Stomach (tissue), 9 donors: ENCODE data around the gene DRG2. TPM values are rescaled to one million over a fixed set of nuclear protein-coding genes. Genes with fewer than 3 reads are reported as not detected.

ENCODE experiments used
- DNase-seq, 2 donors: peaks; one replicate each; pipeline versions ENCODE4 v3.0.0 to v3.0.0-alpha.2; 2013 to 2019
- H3K27ac ChIP-seq, 5 donors: fragments of 200-600 bp in 4 of 5; sonication (generic) in 4 of 5; one replicate each; pipeline ENCODE4 v1.5.1; 2013 to 2019; ENCODE audit warnings: mild to moderate bottlenecking in 1 of 5, moderate library complexity in 1 of 5
- H3K27me3 ChIP-seq, 3 donors: fragments of 200-600 bp; sonication (generic); one replicate each; pipeline ENCODE4 v1.5.1; 2017 to 2019; ENCODE audit warnings: mixed run types in 1 of 3
- H3K36me3 ChIP-seq, 4 donors: fragments of 200-600 bp; sonication (generic); 1 replicate in 3 of 4; 2 replicates in 1 of 4; pipeline ENCODE4 v1.5.1; 2016 to 2019
- H3K4me1 ChIP-seq, 4 donors: fragments of 200-600 bp; sonication (generic); one replicate each; pipeline ENCODE4 v1.5.1; 2016 to 2019
- H3K4me3 ChIP-seq, 4 donors: fragments of 200-600 bp; sonication (generic) in 3 of 4; one replicate each; pipeline ENCODE4 v1.5.1; 2016 to 2019; ENCODE audit warnings: mild to moderate bottlenecking in 1 of 4
- H3K9me3 ChIP-seq, 4 donors: fragments of 200-600 bp; sonication (generic); one replicate each; pipeline ENCODE4 v1.5.1; 2016 to 2019
- EP300 ChIP-seq: sonication (generic); formaldehyde crosslinking; IDR thresholded peaks from one replicate; pipeline ENCODE4 v1.6.1; 2017; ENCODE audit warnings: antibody characterized with exemption
- POLR2A ChIP-seq, 4 donors: fragments of 450-650 bp; IDR thresholded peaks; one replicate each; pipeline ENCODE4 v1.6.1; 2016; ENCODE audit warnings: antibody characterized with exemption in 4 of 4, control low read depth in 2 of 4, mild to moderate bottlenecking in 1 of 4, moderate library complexity in 1 of 4
- POLR2AphosphoS5 ChIP-seq, 3 donors: sonication (generic); formaldehyde crosslinking; IDR thresholded peaks; one replicate each; pipeline ENCODE4 v1.6.1; 2016; ENCODE audit warnings: antibody characterized with exemption in 3 of 3
- WGBS, 5 donors: extraction: QIAGEN DNeasy Blood & Tissue Kit in 3 of 5; methylation state at CpG; one replicate each; pipeline versions ENCODE4 v1.1.5 to v1.1.7; 2013 to 2018; 5-methylcytosine and 5-hydroxymethylcytosine counted together
- intact Hi-C: fragments of 100-400 bp; cut with DNase I; formaldehyde crosslinking; loops from one replicate; pipeline ENCODE4 v1.15.1; 2023; ENCODE audit warnings: low total_unique reads
- polyA plus RNA-seq, 3 donors: library from polyadenylated mRNA; stranded (reverse); fragments of 200-250 nt; gene quantifications; one replicate each; pipeline ENCODE4 v1.2.3, GENCODE V29; 2013
- total RNA-seq, 5 donors: library from RNA; depleted of rRNA; stranded (reverse); fragments of >200 nt; gene quantifications; one replicate each; pipeline versions ENCODE4 v1.1.0 to v1.2.3, GENCODE V29; 2014 to 2016
- TF ChIP-seq, protein P1 (sequence below), 7 experiments: fragments of 450-650 bp in 4 of 7; fragments of 200-600 bp in 3 of 7; sonication (generic) in 3 of 7; IDR thresholded peaks; one replicate each; pipeline ENCODE4 v1.5.1; 2016 to 2019; ENCODE audit warnings: antibody characterized with exemption in 7 of 7, control low read depth in 2 of 7, mild to moderate bottlenecking in 1 of 7
- donor health status: healthy with polysubstance abuse.
- donor health status: Bipolar disorder and iron deficiency.
- donor health status: healthy.

Gene DRG2
- total and polyA plus RNA-seq, 8 donors = 3.2 to 57.2 (median 37.8) TPM

DNA sequence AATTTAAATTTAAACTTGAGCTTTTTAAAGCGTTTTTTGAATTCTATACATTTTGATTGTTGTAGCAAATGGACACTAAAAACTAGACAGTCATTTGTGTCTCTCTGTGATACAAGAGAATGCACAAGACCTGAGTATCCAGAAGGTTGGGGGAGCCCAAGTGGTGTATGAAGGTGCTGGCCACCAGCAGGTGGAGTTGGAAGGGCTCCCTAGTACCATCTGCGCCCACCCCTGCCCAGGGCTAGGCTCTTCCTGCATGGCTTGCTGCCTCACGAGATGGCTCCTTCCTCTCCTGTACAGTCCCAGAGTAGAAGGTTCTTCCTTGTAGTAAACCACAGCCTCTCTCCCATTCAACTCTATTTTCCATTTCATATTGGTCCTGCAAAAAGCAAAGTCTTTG, 31.5 kb upstream of the DRG2 start:
- WGBS, 5 donors = 81 to 91% (median 90%) methylated on average over 3 of the region's 3 CpGs
- Histone ChIP-seq H3K27me3 (no peaks in the 10 kb centered on the region), H3K4me3 (no peak overlapping the region), H3K9me3 (no peaks in the 10 kb centered on the region), H3K4me1 (no peaks in the 10 kb centered on the region), H3K27ac (no peak overlapping the region), H3K36me3 (peaks cover 27 to 83% (median 81%) of the 10 kb centered on the region in 4 donors)
- TF ChIP-seq EP300 (no peak), POLR2AphosphoS5 (IDR thresholded peaks at IDR 0.05) (no peak), POLR2A (IDR thresholded peaks at IDR 0.05) (no peak)
- TF ChIP-seq, protein P1, sequence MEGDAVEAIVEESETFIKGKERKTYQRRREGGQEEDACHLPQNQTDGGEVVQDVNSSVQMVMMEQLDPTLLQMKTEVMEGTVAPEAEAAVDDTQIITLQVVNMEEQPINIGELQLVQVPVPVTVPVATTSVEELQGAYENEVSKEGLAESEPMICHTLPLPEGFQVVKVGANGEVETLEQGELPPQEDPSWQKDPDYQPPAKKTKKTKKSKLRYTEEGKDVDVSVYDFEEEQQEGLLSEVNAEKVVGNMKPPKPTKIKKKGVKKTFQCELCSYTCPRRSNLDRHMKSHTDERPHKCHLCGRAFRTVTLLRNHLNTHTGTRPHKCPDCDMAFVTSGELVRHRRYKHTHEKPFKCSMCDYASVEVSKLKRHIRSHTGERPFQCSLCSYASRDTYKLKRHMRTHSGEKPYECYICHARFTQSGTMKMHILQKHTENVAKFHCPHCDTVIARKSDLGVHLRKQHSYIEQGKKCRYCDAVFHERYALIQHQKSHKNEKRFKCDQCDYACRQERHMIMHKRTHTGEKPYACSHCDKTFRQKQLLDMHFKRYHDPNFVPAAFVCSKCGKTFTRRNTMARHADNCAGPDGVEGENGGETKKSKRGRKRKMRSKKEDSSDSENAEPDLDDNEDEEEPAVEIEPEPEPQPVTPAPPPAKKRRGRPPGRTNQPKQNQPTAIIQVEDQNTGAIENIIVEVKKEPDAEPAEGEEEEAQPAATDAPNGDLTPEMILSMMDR (IDR thresholded peaks at IDR 0.05) = no peak
- intact Hi-C loops = no loop called here
- DNase-seq = no peak

DNA sequence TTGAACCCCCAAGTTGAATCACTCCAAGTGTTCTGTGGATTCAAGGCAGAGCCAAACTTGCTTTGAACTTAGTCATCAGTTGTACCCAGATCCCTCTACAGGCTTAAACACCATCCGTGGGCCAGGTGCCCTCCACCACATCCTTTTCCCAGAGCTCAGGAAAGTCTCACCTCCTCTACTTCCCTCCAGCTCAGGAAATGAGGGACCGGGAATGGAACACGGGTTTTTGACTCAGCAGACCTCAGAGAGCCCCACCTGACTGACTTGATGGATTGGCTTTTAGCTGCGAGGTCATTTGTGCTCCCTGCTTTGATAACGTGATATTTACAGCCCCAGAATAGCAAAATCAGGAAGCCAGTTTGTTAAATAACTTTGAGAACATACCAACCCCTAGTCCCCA, 28.5 kb upstream of the DRG2 start:
- no peak for DNase-seq
- intact Hi-C loops = no loop called here
- no peaks in the 10 kb centered on the region for H3K27me3 ChIP-seq
- no peak overlapping the region for H3K27ac ChIP-seq
- H3K4me3 ChIP-seq = no peak overlapping the region
- peaks cover 38 to 100% (median 98%) of the 10 kb centered on the region in 4 donors for H3K36me3 ChIP-seq
- TF ChIP-seq, protein P1 (IDR thresholded peaks at IDR 0.05) = no peak
- TF ChIP-seq POLR2A (IDR thresholded peaks at IDR 0.05) (no peak), EP300 (no peak), POLR2AphosphoS5 (IDR thresholded peaks at IDR 0.05) (no peak)
- 69 to 80% (median 74%) methylated on average over 5 of the region's 5 CpGs for WGBS, 5 donors
- H3K9me3 ChIP-seq = no peaks in the 10 kb centered on the region
- no peaks in the 10 kb centered on the region for H3K4me1 ChIP-seq

DNA sequence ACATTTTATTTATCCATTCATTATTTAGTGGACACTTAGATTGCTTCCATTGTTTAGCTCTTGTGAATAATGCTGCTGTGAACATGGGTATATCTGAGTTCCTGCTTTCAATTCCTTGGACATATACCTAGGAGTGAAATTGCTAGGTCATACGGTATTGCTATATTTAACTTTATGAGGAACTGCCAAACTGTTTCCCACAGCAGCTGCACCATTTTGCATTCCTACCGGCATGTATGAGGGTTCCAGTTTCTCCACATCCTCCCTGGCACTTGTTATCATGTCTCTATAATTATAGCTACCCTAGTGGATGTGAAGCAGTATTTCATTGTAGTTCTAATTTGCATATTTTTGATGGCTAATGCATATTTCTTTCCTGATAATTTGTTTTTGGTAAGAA, 23.7 kb upstream of the DRG2 start:
- no peak for DNase-seq
- Histone ChIP-seq H3K27me3 (no peaks in the 10 kb centered on the region), H3K4me1 (no peaks in the 10 kb centered on the region), H3K36me3 (peaks cover 35 to 83% (median 80%) of the 10 kb centered on the region in 4 donors), H3K4me3 (no peak overlapping the region), H3K9me3 (no peaks in the 10 kb centered on the region), H3K27ac (no peak overlapping the region)
- intact Hi-C loops = no loop called here
- TF ChIP-seq POLR2AphosphoS5 (IDR thresholded peaks at IDR 0.05) = no peak
- TF ChIP-seq EP300 = no peak
- no peak for TF ChIP-seq POLR2A (IDR thresholded peaks at IDR 0.05)
- TF ChIP-seq, protein P1 (IDR thresholded peaks at IDR 0.05) = no peak
- WGBS, 5 donors = 79 to 87% (median 80%) methylated on average over 2 of the region's 2 CpGs

DNA sequence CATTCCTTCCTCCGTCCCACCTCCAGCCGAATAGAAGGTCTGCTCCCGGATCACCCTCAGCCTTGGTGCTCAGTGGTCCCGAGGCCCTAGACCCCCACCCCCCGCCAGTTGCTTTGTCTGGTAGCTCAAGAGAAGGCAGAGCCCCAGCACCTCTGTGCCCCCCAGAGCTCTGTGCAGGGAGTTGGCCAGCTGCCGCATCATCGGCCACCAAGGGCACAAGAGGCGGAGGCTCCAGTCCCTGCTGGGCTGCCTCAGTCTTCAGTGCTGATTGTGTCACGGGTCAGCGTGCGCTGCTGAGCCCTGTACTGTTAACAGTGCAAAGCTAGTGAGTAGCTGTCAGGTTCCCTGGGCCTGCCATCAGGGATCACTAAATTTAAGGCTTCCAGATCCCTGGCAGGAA, 22.2 kb upstream of the DRG2 start:
- Histone ChIP-seq H3K4me3 (no peak overlapping the region), H3K36me3 (peaks cover 28 to 68% (median 67%) of the 10 kb centered on the region in 4 donors), H3K27me3 (no peaks in the 10 kb centered on the region), H3K4me1 (no peaks in the 10 kb centered on the region), H3K9me3 (no peaks in the 10 kb centered on the region), H3K27ac (no peak overlapping the region)
- WGBS, 5 donors = 94 to 99% (median 97%) methylated on average over 10 to 11 of the region's 11 CpGs
- DNase-seq = no peak
- TF ChIP-seq POLR2AphosphoS5 (IDR thresholded peaks at IDR 0.05) (no peak), EP300 (no peak), POLR2A (IDR thresholded peaks at IDR 0.05) (no peak)
- TF ChIP-seq, protein P1 (IDR thresholded peaks at IDR 0.05) = no peak
- intact Hi-C loops = no loop called here
